Common myeloid progenitor, CD34-positive (primary cell): ENCODE measurements around the gene TDRD9.
A peak's percentile ranks its signal among the peaks of the same experiment; 100 is the strongest.

ENCODE experiments used
- CTCF ChIA-PET: fragments of 350-600 bp; sonication (Branson Sonifier 250); formaldehyde crosslinking; loops from one replicate; lab custom pipeline; 2021; ENCODE audit warnings: antibody characterized with exemption; lab: Charles Lee
- POLR2A ChIA-PET: fragments of 350-600 bp; sonication (Branson Sonifier 250); formaldehyde crosslinking; loops from one replicate; lab custom pipeline; 2021; ENCODE audit warnings: antibody characterized with exemption; lab: Charles Lee
- DNase-seq, 3 donors: peaks; one replicate each; pipeline versions ENCODE4 v3.0.0 to v3.0.0-alpha.2; 2013
- H3K27ac ChIP-seq, 2 experiments: 1 replicate in 1 of 2; 2 replicates in 1 of 2; pipeline ENCODE4 v1.7.0; 2013; ENCODE audit warnings: inconsistent platforms in 2 of 2, low read length in 2 of 2, mild to moderate bottlenecking in 2 of 2, low read depth in 1 of 2, moderate library complexity in 1 of 2; ENCODE audit not compliant: severe bottlenecking in 2 of 2, insufficient read depth in 1 of 2, poor library complexity in 1 of 2
- H3K27me3 ChIP-seq, 5 experiments: replicated peaks in 2 of 5; 1 replicate in 3 of 5; 2 replicates in 2 of 5; pipeline versions ENCODE4 v1.6.1 to v1.7.0; 2013; ENCODE audit warnings: low read length in 4 of 5, mild to moderate bottlenecking in 2 of 5, moderate library complexity in 2 of 5, inconsistent platforms in 1 of 5; ENCODE audit not compliant: insufficient read depth in 5 of 5, control insufficient read depth in 4 of 5
- H3K36me3 ChIP-seq, 4 experiments: 1 replicate in 2 of 4; 2 replicates in 2 of 4; pipeline versions ENCODE4 v1.6.1 to v1.7.0; 2013; ENCODE audit warnings: low read length in 3 of 4, control low read depth in 1 of 4, mild to moderate bottlenecking in 1 of 4; ENCODE audit not compliant: control insufficient read depth in 4 of 4, insufficient read depth in 4 of 4
- H3K4me1 ChIP-seq, 4 experiments: 1 replicate in 3 of 4; 2 replicates in 1 of 4; pipeline versions ENCODE4 v1.6.1 to v1.7.1; 2013; ENCODE audit warnings: low read length in 3 of 4, mild to moderate bottlenecking in 3 of 4, control low read depth in 1 of 4, inconsistent platforms in 1 of 4, moderate library complexity in 1 of 4; ENCODE audit not compliant: control insufficient read depth in 4 of 4, insufficient read depth in 4 of 4; ENCODE audit errors: control extremely low read depth in 1 of 4
- H3K4me3 ChIP-seq, 7 experiments: 1 replicate in 4 of 7; 2 replicates in 3 of 7; pipeline versions ENCODE4 v1.5.1 to v1.7.0; 2013; ENCODE audit warnings: mild to moderate bottlenecking in 7 of 7, low read length in 6 of 7, moderate library complexity in 6 of 7, inconsistent platforms in 2 of 7, low read depth in 2 of 7, control low read depth in 1 of 7; ENCODE audit not compliant: insufficient read depth in 4 of 7, control insufficient read depth in 1 of 7; ENCODE audit errors: extremely low read depth in 1 of 7
- H3K9me3 ChIP-seq, 5 experiments: 1 replicate in 4 of 5; 2 replicates in 1 of 5; pipeline versions ENCODE4 v1.6.1 to v1.7.1; 2013; ENCODE audit warnings: low read length in 4 of 5, mild to moderate bottlenecking in 2 of 5, inconsistent platforms in 1 of 5, low read depth in 1 of 5, moderate library complexity in 1 of 5; ENCODE audit not compliant: control insufficient read depth in 4 of 5, insufficient read depth in 2 of 5; ENCODE audit errors: control extremely low read depth in 1 of 5
- WGBS: methylation state at CpG from one replicate; pipeline ENCODE4 v1.1.5; 2013; ENCODE audit not compliant: insufficient coverage; 5-methylcytosine and 5-hydroxymethylcytosine counted together

TDRD9 gene

DNA sequence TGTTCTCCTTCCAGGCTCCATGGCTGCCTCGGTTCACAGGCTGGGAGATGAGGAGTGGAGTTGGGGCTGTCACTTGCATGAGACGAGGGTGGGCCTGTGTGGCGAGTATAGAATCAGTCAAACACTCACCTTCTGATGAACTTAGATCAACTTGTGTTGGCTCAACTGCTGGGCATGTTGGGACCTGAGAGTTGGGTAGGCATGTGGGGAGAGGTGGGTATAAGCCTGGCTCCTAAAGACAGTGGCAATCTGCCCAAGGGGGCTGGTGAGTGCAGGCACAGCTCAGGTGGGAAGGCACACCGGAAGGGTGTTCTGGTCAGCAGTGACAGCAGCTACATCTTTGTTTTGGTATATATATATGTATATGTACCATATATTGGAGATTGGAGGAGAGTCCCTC, 30.1 kb upstream of the TDRD9 start:
- CTCF ChIA-PET: interaction anchor here (0.7 to 2.1 kb wide), 4 partner anchors 16 to 96 kb away, joined by 3 to 4 read pairs (median 3); no protein-coding TSS in a partner anchor

GRCh38 chr14:103898711-103899110, 29.5 kb upstream of the TDRD9 start:
- ChIA-PET POLR2A (no interaction called here), CTCF (interaction anchor here (0.6 to 2.7 kb wide), 5 partner anchors 16 to 96 kb away, joined by 3 to 24 read pairs (median 3); no protein-coding TSS in a partner anchor)
- Histone ChIP-seq H3K27ac (no peak overlapping the region), H3K27me3 (peaks cover 0 to 6% (median 0%) of the 10 kb centered on the region in 5 experiments), H3K4me3 (no peak overlapping the region), H3K4me1 (peaks cover 0 to 2% (median under 1%) of the 10 kb centered on the region in 4 experiments), H3K9me3 (peaks cover 0 to 3% (median 0%) of the 10 kb centered on the region in 5 experiments), H3K36me3 (no peaks in the 10 kb centered on the region)
- WGBS: 97% methylated on average over 9 of the region's 9 CpGs
- DNase-seq: no peak

More for the DNA sequence above, 30.1 kb upstream of the TDRD9 start:
- DNase-seq: no peak
- POLR2A ChIA-PET: no interaction called here
- WGBS: 100% methylated on average over 1 of the region's 4 CpGs
- Histone ChIP-seq H3K27ac (no peak overlapping the region), H3K9me3 (peaks cover 0 to 3% (median 0%) of the 10 kb centered on the region in 5 experiments), H3K4me1 (peaks cover 0 to 2% (median under 1%) of the 10 kb centered on the region in 4 experiments), H3K4me3 (no peak overlapping the region), H3K36me3 (no peaks in the 10 kb centered on the region), H3K27me3 (peaks cover 0 to 6% (median 0%) of the 10 kb centered on the region in 5 experiments)

- H3K27me3 ChIP-seq: peaks cover 0 to 6% (median 0%) of the 10 kb centered on the region in 5 experiments
- peaks cover 0 to 3% (median 0%) of the 10 kb centered on the region in 5 experiments for H3K9me3 ChIP-seq
- H3K36me3 ChIP-seq: no peaks in the 10 kb centered on the region
- POLR2A ChIA-PET: no interaction called here
- peaks cover 0 to 2% (median under 1%) of the 10 kb centered on the region in 4 experiments for H3K4me1 ChIP-seq
- peak in 2 of 3 donors; percentile 37 to 45 for DNase-seq
- 80% methylated on average over 11 of the region's 13 CpGs for WGBS
- no peak overlapping the region for H3K4me3 ChIP-seq
- CTCF ChIA-PET: interaction anchor here (0.6 to 2.7 kb wide), 8 partner anchors 9 to 97 kb away, joined by 3 to 24 read pairs (median 3); no protein-coding TSS in a partner anchor
- no peak overlapping the region for H3K27ac ChIP-seq
These were observed 28.9 kb upstream of the TDRD9 start for GRCh38 chr14:103899316-103899715.

DNA sequence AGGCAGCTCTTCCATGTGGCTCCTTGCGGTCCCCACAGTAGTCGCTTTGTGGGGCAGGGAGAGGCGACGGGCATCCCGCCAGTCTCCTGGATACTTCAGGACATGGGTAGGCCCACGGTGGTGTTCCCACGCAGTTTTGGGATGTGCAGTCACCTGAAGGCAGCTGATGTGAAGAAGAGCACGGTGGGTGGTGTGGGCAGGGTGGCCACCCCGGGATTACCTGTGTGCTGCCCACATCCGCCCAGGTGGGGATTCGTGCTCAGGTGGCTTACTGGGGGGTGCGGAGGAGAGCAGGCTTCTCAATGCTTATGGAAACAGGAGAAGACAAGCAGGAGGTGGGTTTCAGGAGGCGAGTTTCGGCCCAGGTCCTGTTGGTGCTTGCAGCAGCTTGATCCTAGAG, 28.4 kb upstream of the TDRD9 start:
- ChIA-PET POLR2A (no interaction called here), CTCF (interaction anchor here (0.7 to 2.7 kb wide), 13 partner anchors 9 to 97 kb away, joined by 3 to 24 read pairs (median 4); no protein-coding TSS in a partner anchor)
- Histone ChIP-seq H3K9me3 (peaks cover 0 to 3% (median 0%) of the 10 kb centered on the region in 5 experiments), H3K27me3 (peaks cover 0 to 6% (median 0%) of the 10 kb centered on the region in 5 experiments), H3K36me3 (no peaks in the 10 kb centered on the region), H3K4me1 (peaks cover 0 to 2% (median 1%) of the 10 kb centered on the region in 4 experiments), H3K4me3 (no peak overlapping the region), H3K27ac (no peak overlapping the region)
- no peak for DNase-seq
- WGBS: 97% methylated on average over 14 of the region's 14 CpGs

DNA sequence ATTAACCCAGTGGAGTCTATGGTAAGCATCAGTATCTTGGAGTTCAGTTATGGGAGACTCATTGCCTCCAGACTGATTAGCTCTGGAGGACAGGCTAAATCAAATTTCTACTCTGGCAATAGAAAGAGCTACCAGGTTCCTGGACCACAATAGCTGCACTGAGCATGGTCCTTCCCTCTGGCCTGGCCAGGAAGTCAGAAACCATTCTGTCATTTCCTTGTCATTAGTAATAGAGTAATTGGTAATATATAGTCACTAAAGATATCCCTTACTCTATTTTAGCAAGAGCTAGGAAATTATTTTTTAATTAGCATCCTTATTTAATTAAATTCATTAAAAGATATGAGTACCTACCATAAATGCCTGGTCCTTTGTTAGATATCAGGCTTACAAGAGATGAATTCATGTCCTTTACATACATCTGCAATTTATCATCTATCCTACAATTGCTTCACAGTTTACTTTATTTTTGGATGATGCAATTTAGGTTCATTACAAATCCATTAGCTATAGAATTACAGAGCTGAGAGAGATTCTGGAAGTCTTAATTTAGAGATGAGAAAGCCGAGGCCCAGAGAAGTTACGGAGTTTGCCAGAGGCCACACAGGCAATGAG, 23.7 kb upstream of the TDRD9 start:
- no peaks in the 10 kb centered on the region for H3K27me3 ChIP-seq
- H3K27ac ChIP-seq: no peak overlapping the region
- no peaks in the 10 kb centered on the region for H3K9me3 ChIP-seq
- H3K4me1 ChIP-seq: peaks cover 2 to 7% (median 4%) of the 10 kb centered on the region in 4 experiments
- WGBS: no CpG with 5 or more reads among the region's 2 CpGs
- DNase-seq: no peak
- H3K36me3 ChIP-seq: no peaks in the 10 kb centered on the region
- H3K4me3 ChIP-seq: no peak overlapping the region
- ChIA-PET POLR2A (no interaction called here), CTCF (interaction anchor here (0.6 to 10.8 kb wide), 14 partner anchors 10 to 738 kb away, joined by 3 to 119 read pairs (median 6); a partner anchor contains a TSS)

- Histone ChIP-seq H3K4me3 (no peak overlapping the region), H3K27ac (no peak overlapping the region), H3K27me3 (no peaks in the 10 kb centered on the region), H3K4me1 (peaks cover 2 to 11% (median 10%) of the 10 kb centered on the region in 4 experiments), H3K9me3 (no peaks in the 10 kb centered on the region), H3K36me3 (peaks cover 0 to under 1% (median under 1%) of the 10 kb centered on the region in 4 experiments)
- DNase-seq: peak in 2 of 3 donors; percentile 65 to 71
- ChIA-PET POLR2A (interaction anchor here (0.6 kb wide), 1 partner anchor 152 kb away, joined by 3 read pairs; no protein-coding TSS in a partner anchor), CTCF (interaction anchor here (0.6 to 10.8 kb wide), 18 partner anchors 8 to 738 kb away, joined by 3 to 119 read pairs (median 4); no protein-coding TSS in a partner anchor)
- WGBS: 28% methylated on average over 15 of the region's 22 CpGs
These were observed 22.3 kb upstream of the TDRD9 start for GRCh38 chr14:103905842-103906456.
